Measurements from ENCODE around the gene DYDC2.

- TF ChIP-seq CTCF (IDR thresholded peaks at IDR 0.05) = no peak
- TF ChIP-seq ZFX (IDR thresholded peaks at IDR 0.05; ENCODE audit: borderline replicate concordance) = no peak
Observed at GRCh38 chr10:80350251-80350650, 6.3 kb upstream of the DYDC2 start.

All from 22Rv1 (cell line).